Lower lobe of right lung (tissue), 2 donors: ENCODE data around the gene MNAT1. TPM values are rescaled to one million over a fixed set of nuclear protein-coding genes. Genes with fewer than 3 reads are reported as not detected.

ENCODE experiments used
- ATAC-seq, 2 donors: fragments of 200-7000 bp; cut with Tn5 transposase; one replicate each; pipeline ENCODE4 v1.9.1; 2020 to 2022; ENCODE audit warnings: mild to moderate bottlenecking in 2 of 2, moderate library complexity in 2 of 2
- DNase-seq: peaks from one replicate; pipeline ENCODE4 v3.0.0-alpha.2; 2020
- H3K27ac ChIP-seq: fragments of 200-600 bp; one replicate; pipeline ENCODE4 v1.8.0; 2022
- H3K27me3 ChIP-seq: fragments of 200-600 bp; one replicate; pipeline ENCODE4 v1.8.0; 2022; ENCODE audit warnings: low read depth
- H3K36me3 ChIP-seq: fragments of 200-600 bp; one replicate; pipeline ENCODE4 v1.8.0; 2022; ENCODE audit warnings: mild to moderate bottlenecking
- H3K4me1 ChIP-seq: fragments of 200-600 bp; one replicate; pipeline ENCODE4 v1.8.0; 2022
- H3K4me3 ChIP-seq: fragments of 200-600 bp; one replicate; pipeline ENCODE4 v1.8.0; 2022; ENCODE audit warnings: mild to moderate bottlenecking
- H3K9me3 ChIP-seq: fragments of 200-600 bp; one replicate; pipeline ENCODE4 v1.8.0; 2022
- CTCF ChIP-seq: fragments of 200-600 bp; IDR thresholded peaks from one replicate; pipeline ENCODE4 v1.8.0; 2022; ENCODE audit warnings: antibody characterized with exemption, mild to moderate bottlenecking
- intact Hi-C: fragments of 100-400 bp; cut with DNase I; formaldehyde crosslinking; loops from one replicate; pipeline ENCODE4 v1.11.0; 2022
- total RNA-seq: library from RNA; stranded (reverse); fragmentation: NEBNext Ultra II Directional; extraction: Animal tissue kit (Norgen Biotek cat#: 25700); gene quantifications from one replicate; pipeline ENCODE4 v1.2.1, GENCODE V29; 2021
- donor health status: DM: no; HTN: yes; CAD: no; lungs with severe emphysema.

MNAT1 gene
- total RNA-seq, 1 donor from 2014 or later: 21.5 TPM

DNA sequence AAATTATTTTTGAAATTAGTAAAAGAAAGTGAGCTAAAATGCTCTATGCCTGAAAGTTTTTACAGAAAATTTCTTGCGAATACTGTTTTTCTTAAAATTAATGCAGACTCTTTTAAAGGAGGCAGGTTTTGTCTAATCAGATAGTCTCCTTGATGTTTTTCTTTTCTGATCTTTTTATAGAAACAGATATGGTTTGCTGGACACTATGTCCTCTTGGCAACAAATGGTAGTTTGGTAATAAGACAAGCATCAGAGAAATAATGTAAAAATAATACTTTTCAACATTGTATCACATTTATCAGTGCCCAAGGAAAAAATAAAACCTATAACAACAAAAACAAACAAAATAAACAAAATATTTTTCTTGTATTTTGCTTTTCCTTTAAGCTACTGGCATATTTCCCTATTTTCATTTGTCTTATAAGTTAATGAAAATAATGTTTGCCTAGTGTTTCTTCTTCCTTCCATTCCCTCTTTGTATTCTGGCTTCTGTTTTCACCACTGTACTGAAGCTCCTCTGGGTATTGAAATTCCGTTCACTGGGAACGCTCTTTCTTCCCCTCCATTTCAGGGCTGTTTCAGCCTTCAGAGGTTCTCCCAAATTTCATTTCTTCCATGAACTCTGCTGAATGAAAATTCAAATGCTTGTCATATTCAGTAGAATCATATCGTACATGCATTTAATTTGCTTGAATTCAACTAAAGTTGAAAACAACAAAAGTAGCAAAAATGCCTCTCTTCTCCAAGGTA, 131.0 kb downstream of the MNAT1 start:
- TF ChIP-seq CTCF: no peak
- no peak overlapping the region for H3K27ac ChIP-seq
- H3K27me3 ChIP-seq: no peaks in the 10 kb centered on the region
- peaks cover 16% of the 10 kb centered on the region for H3K4me1 ChIP-seq
- intact Hi-C loops: no loop called here
- H3K36me3 ChIP-seq: no peaks in the 10 kb centered on the region
- ATAC-seq (no peak), DNase-seq (no peak)
- no peaks in the 10 kb centered on the region for H3K9me3 ChIP-seq
- H3K4me3 ChIP-seq: no peak overlapping the region

DNA sequence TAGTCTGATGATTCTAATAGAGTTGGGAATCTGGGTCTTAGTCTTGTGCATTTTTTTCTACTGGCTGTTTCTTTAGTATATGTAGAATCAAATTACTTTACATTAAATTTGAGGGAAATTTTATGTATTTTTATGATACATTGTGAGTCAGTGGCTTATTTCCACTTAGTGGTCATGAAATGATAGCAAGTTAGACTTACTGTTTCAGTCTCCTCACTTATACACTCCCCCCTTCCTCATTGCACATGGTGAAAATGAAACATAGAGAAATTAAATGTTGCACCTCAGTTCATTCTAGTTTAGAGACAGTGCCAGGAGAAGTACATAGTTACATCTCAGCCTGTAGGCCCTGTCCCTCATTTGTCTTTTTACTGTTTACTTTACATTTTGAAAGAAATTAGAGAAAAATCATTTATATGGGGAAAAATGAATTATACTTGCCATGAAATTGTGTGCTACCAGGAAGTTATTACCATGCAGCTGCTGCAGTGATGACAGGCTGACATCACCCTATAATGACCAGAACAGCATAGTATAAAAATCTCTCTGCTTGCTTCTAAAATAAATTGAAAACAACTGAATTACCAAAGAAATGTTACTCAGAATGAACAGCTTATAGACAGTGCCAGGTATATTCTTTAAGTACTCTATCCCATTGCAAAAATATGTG, 133.1 kb downstream of the MNAT1 start:
- ATAC-seq: no peak
- intact Hi-C loops: no loop called here

GRCh38 chr14:60878121-60878520, 143.6 kb downstream of the MNAT1 start:
- Histone ChIP-seq H3K27ac (no peak overlapping the region), H3K4me3 (no peak overlapping the region), H3K9me3 (no peaks in the 10 kb centered on the region), H3K27me3 (no peaks in the 10 kb centered on the region), H3K36me3 (no peaks in the 10 kb centered on the region), H3K4me1 (no peaks in the 10 kb centered on the region)
- intact Hi-C loops: no loop called here
- TF ChIP-seq CTCF: no peak
- ATAC-seq (no peak), DNase-seq (no peak)

More for the DNA sequence above, 133.1 kb downstream of the MNAT1 start:
- H3K27ac ChIP-seq: no peak overlapping the region
- H3K4me1 ChIP-seq: peaks cover 2% of the 10 kb centered on the region
- no peaks in the 10 kb centered on the region for H3K27me3 ChIP-seq
- H3K4me3 ChIP-seq: no peak overlapping the region
- no peaks in the 10 kb centered on the region for H3K36me3 ChIP-seq
- no peak for TF ChIP-seq CTCF
- H3K9me3 ChIP-seq: no peaks in the 10 kb centered on the region
- DNase-seq: no peak

- TF ChIP-seq CTCF: no peak
- no peaks in the 10 kb centered on the region for H3K4me1 ChIP-seq
- peaks cover 2% of the 10 kb centered on the region for H3K9me3 ChIP-seq
- DNase-seq (no peak), ATAC-seq (no peak)
- H3K27ac ChIP-seq: no peak overlapping the region
- no peaks in the 10 kb centered on the region for H3K36me3 ChIP-seq
- no peaks in the 10 kb centered on the region for H3K27me3 ChIP-seq
- no peak overlapping the region for H3K4me3 ChIP-seq
- intact Hi-C loops: no loop called here
Measured at GRCh38 chr14:60878536-60878935, 144.0 kb downstream of the MNAT1 start.

DNA sequence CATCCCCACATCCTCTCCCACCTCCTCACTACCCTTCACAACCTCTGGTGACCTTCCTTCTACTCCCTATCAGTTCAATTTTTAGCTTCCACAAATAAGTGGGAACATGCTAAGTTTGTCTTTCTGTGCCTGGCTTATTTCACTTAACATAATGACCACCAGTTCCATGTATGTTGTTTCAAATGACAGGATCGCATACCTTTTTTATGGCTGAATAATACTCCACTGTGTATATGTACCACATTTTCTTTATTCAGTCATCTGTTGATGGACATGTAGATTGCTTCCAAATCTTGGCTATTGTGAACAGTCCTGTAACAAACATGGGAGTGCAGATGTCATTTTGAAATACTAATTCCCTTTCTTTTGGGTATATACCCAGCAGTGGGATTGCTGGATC, 147.7 kb downstream of the MNAT1 start:
- ATAC-seq (no peak), DNase-seq (no peak)
- Histone ChIP-seq H3K27me3 (no peaks in the 10 kb centered on the region), H3K9me3 (peaks cover 19% of the 10 kb centered on the region), H3K36me3 (no peaks in the 10 kb centered on the region), H3K27ac (no peak overlapping the region), H3K4me1 (no peaks in the 10 kb centered on the region), H3K4me3 (no peak overlapping the region)
- intact Hi-C loops: no loop called here
- no peak for TF ChIP-seq CTCF
